NAMALWA (cell line): ENCODE data around the gene ZMIZ1.

Experiments used
- DNase-seq: peaks from one replicate; pipeline ENCODE4 v3.0.0-alpha.2; 2015; ENCODE audit warnings: low spot score

ZMIZ1 gene

GRCh38 chr10:79186486-79187120, 117.8 kb downstream of the ZMIZ1 start:
- no peak for DNase-seq

GRCh38 chr10:79187121-79187940, 118.6 kb downstream of the ZMIZ1 start:
- DNase-seq = no peak

- DNase-seq = no peak
Measured at GRCh38 chr10:79188154-79188965, 119.6 kb downstream of the ZMIZ1 start.

- no peak for DNase-seq
Measured at GRCh38 chr10:79189181-79189580, 120.4 kb downstream of the ZMIZ1 start.

- DNase-seq = no peak
Measured at GRCh38 chr10:79189853-79190435, 121.2 kb downstream of the ZMIZ1 start.

GRCh38 chr10:79190740-79191261, 122.0 kb downstream of the ZMIZ1 start:
- DNase-seq = no peak

GRCh38 chr10:79191951-79192676, 123.3 kb downstream of the ZMIZ1 start:
- DNase-seq = no peak

GRCh38 chr10:79192677-79193003, 123.9 kb downstream of the ZMIZ1 start:
- DNase-seq = no peak

GRCh38 chr10:79193694-79194382, 125.1 kb downstream of the ZMIZ1 start:
- peak; percentile 78 for DNase-seq

GRCh38 chr10:79195091-79195923, 126.5 kb downstream of the ZMIZ1 start:
- peak; percentile 67 for DNase-seq

GRCh38 chr10:79196470-79197461, 128.0 kb downstream of the ZMIZ1 start:
- DNase-seq = peak; percentile 53

GRCh38 chr10:79197558-79197957, 128.8 kb downstream of the ZMIZ1 start:
- DNase-seq = no peak

- no peak for DNase-seq
Measured at GRCh38 chr10:79200346-79200745, 131.6 kb downstream of the ZMIZ1 start.

- no peak for DNase-seq
Measured at GRCh38 chr10:79201706-79202105, 132.9 kb downstream of the ZMIZ1 start.

- peak; percentile 58 for DNase-seq
Measured at GRCh38 chr10:79202188-79203013, 133.6 kb downstream of the ZMIZ1 start.

- DNase-seq = no peak
Measured at GRCh38 chr10:79203014-79203644, 134.4 kb downstream of the ZMIZ1 start.

- peak; percentile 63 for DNase-seq
Measured at GRCh38 chr10:79203833-79204232, 135.1 kb downstream of the ZMIZ1 start.
